ENCODE data around the gene PRKN.
"Not testable (repeated sequence)": the region's sequence is repeated elsewhere in the genome, so short reads cannot be mapped to it uniquely, and the experiment has no call there.

The PRKN gene

DNA sequence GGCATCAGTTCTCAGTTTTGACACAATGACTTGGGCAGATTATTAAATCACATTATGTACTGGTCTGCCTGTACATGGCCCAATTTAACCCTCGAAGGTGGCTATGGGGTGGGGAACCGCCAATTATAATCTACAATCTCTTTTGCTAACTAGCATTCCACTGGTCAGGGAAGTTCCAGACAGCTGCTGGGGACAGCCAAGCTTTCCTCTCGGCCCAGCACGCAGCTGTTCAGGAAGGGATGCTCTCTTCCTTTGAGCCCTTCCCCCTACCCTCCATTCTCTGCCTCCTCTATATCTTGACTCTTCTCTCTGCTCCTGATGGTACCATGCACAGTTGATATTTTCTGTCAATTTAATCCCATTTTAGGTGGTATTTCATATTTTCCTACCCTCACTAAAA, 1220.2 kb downstream of the PRKN start:
- DNase-seq = no peak

GRCh38 chr6:161503570-161503969, 1224.0 kb downstream of the PRKN start:
- DNase-seq = no peak

DNA sequence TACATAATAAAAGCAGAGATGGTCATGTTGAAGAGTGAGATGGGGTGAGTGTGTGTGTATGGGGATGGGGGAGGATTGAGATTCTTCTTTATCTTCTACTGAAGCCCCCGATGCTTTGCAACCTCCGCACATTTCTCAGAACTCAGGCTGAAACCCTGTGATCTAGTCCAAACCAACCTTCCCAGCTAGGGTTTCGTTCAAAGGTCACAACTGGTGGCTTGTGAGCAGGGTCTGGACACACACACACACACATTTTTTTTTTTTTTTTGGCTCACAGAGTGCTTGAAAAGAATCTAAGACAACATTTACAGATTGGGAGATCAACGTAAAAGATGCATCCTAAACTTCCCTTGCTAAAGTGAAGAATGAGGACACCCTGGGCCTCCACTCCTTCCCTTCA, 1228.7 kb downstream of the PRKN start:
- DNase-seq = no peak

DNA sequence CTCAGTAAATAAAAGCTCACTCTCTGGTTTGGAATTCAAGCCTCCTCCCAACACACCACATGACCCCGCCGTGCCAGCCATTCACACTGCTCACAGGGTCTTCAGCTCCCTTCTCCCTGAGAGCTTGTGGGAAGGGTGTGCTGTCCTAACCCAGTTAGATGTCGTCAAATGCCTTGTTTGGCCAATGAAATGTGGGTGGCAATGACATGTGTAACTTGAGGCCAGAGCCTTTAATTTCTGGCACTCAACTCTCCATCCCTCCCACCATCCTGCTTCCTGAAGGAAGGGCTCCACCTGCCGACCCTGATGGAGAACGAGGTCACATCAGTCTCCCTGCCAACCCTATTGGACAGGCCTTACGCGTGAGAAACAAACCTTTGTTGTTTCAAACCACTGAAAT, 1229.2 kb downstream of the PRKN start:
- no peak for DNase-seq

- DNase-seq = no peak
Measured at GRCh38 chr6:161496941-161497340, 1230.6 kb downstream of the PRKN start.

DNA sequence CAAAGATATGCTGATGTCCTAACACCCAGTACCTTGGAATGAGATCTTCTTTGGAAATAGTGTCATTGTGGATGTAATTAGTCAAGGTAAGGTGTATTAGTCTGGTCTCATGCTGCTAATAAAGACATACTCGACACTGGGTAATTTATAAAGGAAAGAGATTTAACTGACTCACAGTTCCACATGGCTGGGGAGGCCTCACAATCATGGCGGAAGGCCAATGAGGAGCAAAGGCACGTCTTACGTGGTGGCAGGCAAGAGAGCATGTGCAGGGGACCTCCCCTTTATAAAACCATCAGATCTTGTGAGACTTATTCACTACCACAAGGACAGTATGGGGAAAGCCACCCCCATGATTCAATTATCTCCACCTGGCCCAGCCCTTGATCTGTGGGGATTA, 1231.3 kb downstream of the PRKN start:
- DNase-seq = not testable (repeated sequence)

DNA sequence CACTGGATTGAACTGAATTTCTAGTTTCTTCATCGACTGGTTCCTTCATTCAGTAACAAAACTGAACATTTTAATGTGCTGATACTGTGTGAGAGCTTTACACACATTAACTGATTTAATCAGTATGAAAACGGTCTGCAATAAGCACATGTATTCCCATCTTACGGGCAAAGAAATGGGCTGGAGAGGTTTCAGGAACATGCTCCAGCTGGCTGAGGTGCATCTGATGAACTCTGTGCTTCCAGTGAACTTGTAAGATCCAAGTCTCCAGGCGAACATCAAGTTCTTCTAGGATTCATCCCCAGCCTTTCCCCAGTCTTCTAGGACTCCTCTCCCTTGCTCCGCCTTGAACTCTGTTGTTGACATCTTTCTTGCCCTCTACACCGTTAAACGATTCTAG, 1233.0 kb downstream of the PRKN start:
- no peak for DNase-seq

GRCh38 chr6:161493576-161494118, 1233.9 kb downstream of the PRKN start:
- no peak for DNase-seq

DNA sequence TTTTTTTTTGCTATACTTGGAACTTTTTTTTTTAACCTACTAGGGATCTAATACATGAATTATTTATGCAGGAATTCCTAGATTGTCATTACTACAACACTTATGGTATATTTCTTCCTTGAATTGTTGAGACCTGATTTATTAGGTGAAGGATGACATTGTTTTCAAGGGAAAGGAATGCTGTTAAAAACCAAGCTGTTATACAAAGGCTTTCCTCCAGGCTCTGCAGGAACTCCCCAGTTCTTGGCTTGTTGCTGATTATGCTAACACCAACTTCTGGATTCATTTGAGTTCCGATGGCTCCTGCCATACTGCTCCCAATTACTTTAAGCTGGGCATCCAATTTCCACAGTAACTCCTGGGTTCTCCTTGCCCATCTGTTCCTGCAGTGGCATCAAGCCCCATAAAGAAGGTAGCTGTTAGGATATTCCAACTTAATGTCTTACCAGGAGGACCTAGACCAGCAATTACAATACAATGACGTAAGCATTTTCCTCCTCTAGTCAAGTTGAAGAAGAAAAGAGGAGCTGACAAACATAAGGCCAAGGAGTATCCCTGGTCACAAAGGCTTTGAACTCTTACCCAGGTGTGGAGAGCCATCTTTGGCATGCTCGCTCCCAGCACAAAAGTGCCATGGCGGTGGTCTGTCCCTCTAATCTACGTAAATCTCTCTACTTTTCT, 1237.8 kb downstream of the PRKN start:
- no peak for DNase-seq

- no peak for DNase-seq
Measured at GRCh38 chr6:161487694-161488093, 1239.9 kb downstream of the PRKN start.

DNA sequence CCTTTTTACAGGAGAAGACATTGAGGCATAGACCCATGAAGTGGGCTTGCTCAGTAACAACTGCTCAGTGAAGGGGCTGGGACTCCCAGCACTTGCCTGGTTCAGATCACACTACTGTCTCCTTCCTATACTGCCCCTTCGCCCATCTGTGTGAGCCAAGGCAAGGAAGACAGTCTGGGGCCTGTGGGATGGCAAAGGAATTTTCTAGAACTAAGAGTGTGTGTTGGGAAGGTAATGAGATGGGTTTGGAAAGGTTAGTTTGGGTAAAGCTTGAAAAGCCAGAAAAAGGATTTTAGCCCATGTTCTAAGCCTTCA, 1240.4 kb downstream of the PRKN start:
- no peak for DNase-seq

GRCh38 chr6:161486361-161487216, 1241.0 kb downstream of the PRKN start:
- DNase-seq = peak; percentile 7

- no peak for DNase-seq
Measured at GRCh38 chr6:161482517-161482858, 1245.1 kb downstream of the PRKN start.

DNA sequence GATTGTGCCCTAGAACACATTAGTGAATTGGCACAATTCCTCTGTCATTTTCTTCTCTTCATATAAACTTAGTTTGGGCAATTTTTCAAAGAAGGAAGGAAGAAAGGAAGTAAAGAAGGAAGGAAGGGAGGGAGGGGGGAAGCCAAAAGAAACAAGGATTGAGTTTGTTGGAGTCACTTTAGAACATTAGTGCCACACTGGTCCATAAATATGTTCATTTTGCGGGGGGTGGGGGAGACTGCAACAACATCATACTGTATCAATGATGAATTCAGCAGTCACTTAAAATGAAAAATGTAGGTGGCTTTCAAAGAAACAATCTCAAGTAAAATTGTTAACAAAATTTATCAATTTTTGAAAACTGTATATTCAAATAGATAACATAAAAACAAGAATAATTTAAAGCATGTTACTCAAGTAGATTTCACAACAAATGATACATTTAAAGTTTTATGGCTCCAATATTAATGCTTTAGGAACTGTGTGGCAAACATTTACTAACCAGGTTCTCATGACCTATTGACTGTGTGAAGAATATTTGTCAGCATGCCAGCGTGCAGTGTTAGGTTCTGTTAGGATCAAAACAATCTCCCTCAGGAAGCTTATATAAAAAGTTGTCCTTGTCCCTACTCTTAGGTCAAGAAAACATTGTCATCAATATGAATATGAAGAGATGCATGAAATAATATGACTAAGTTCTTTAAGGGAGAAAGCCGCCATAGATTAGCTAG, 1245.6 kb downstream of the PRKN start:
- no peak for DNase-seq

- no peak for DNase-seq
Measured at GRCh38 chr6:161480421-161481155, 1247.0 kb downstream of the PRKN start.

DNA sequence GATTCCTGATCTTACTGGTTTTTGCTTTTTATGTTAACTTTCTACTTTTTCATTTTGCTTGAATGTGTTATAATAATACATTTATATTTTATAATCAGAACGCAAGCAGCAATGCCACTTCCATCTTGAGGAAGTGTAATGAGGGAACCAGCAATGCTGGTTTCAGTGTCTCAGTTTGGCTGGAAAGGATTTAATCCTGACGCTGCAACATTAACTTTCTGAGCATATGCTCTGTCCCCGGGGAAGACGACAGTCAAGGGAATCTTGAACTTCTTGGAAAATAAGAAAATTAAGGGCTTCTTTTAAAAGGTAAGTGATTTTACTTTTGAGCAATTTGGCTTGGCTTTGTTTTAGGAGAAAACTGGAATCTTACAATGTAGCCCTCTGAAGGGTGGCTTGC, 1248.2 kb downstream of the PRKN start:
- no peak for DNase-seq

DNA sequence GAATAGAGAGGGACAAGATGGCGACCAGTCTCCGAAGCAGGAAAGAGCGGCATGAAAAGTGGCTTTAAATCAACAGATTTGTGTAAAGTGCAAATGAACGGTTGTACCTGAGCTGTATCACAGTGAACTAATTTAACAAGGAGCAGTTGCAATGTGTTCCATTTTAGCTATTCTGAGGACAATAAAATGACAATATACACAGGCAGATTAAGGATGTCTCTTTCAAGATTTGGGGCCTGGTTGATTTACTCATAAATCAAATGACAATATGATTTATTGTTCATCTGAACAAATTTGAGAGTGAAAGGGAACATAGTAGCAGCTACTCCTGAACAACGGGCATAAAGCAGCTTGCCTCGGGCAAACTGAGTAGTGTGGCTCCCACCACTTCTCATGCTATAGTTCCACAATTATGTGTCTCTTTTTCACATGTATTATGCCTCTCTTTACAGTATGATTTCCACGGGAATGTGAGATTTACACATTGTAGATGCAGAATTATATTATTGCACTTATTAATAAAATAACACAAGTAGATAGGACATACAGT, 1249.6 kb downstream of the PRKN start:
- DNase-seq = no peak

DNA sequence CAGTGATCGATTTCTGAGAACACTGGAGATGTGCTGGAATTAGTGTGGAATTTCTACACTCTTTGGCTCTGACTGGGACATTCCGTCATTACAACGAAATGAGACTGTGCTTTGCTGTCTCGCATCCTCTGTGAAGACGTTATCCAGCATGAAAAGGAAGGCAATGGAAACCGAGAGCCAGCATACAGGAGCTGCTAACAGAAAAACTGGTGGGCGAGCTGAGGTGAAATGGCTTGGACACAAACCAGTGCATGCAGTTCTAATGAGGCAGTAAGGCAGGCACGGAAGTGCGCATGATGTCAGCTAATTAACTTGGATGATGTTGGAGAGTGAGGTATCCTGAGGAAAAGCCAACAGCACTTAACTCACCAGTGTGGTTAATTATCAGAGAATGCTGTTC, 1250.9 kb downstream of the PRKN start:
- DNase-seq = no peak

DNA sequence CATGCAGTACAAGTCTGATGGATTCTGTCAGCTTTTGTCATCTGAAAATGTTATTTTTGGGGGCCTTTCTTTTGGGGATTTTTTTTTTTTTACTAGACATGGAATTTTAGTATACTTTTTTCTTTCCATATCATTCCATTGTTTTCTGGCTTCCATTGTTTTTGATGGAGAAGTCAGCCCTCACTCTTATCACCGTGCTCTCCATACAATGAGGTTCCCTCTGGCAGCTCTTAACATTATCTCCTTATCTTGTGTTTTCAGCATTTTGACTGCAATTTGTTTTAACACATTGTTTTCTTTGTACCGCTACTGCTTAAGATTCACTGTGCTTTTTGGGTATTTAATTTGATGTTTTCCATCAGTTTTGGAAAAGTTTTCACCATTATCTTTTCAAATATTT, 1262.2 kb downstream of the PRKN start:
- DNase-seq = no peak

DNA sequence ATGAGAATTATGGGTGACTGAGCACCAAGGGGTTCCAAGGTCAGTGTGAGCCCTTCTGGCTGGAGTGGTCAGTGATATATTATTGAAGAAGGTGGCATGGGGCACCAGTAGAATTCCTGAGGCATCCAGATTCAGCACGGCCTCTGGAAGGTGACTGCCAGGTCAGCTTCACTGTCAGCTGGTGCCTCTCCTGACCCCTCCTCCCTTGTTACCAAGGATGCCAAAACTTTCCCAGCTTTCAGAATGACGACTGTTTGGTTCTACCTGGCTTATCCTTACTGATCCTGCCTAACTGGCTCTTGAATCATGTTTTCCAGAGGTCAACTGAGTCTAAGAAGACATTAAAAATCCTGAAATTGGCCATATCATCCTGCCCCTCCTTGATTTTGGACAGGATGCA, 1264.5 kb downstream of the PRKN start:
- no peak for DNase-seq

GRCh38 chr6:161462148-161462547, 1265.4 kb downstream of the PRKN start:
- DNase-seq = no peak

DNA sequence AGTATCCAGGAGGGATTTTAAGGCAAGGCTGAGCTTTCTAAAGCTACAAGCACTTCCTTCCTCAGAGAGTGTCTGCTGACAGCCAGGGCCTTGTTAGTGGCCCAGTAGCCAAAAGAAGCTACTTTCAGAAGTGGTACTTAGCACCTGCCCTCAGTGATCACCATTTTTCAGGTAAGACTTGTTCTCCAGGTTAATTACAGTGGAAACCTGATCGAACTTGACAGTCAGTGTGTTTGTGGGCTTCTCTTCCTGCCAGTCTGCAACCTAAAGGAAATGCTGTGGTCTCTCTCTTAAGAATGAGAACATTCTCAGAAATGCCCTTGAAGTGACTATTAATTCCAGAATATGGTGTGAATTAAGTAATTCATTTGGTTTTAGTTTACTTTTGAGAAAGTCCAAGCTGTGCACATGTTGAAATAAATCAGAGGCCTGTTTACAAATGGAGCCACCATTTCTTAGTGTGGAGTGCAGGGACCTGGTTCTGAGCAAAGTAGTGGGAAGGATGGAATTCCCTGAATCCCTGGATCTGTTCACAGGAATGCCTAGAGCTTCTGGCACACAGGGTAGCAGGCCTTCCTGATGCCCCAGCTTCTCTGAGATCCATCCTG, 1268.5 kb downstream of the PRKN start:
- no peak for DNase-seq
